GM23338 (cell line): Measurements from ENCODE around the gene RAG1. TPM values are rescaled to one million over a fixed set of nuclear protein-coding genes. Genes with fewer than 3 reads are reported as not detected.

Source experiments
- ATAC-seq: fragments of 200-7000 bp; cut with Tn5 transposase; 3 replicates; pipeline ENCODE4 v1.9.1; 2020
- DNase-seq: peaks from one replicate; pipeline ENCODE4 v3.0.0-alpha.2; 2015; ENCODE audit warnings: low spot score
- H2AFZ ChIP-seq: fragments of 200-600 bp; sonication (generic); 2 replicates; pipeline ENCODE4 v1.8.0; 2016; ENCODE audit warnings: antibody characterized with exemption, mild to moderate bottlenecking, moderate library complexity
- H3F3A ChIP-seq: fragments of 200-600 bp; sonication (generic); replicated peaks from 2 replicates; pipeline ENCODE4 v1.8.0; 2017; ENCODE audit warnings: antibody characterized with exemption, mixed run types, low read depth
- H3K27ac ChIP-seq: fragments of 200-600 bp; sonication (generic); 2 replicates; pipeline ENCODE4 v1.6.1; 2016; ENCODE audit warnings: low read depth
- H3K27me3 ChIP-seq: fragments of 200-600 bp; sonication (generic); 2 replicates; pipeline ENCODE4 v1.8.0; 2016; ENCODE audit warnings: mild to moderate bottlenecking, mixed run types, moderate library complexity; ENCODE audit not compliant: insufficient read depth
- H3K36me3 ChIP-seq: fragments of 200-600 bp; sonication (generic); 2 replicates; pipeline ENCODE4 v1.8.0; 2016; ENCODE audit warnings: mild to moderate bottlenecking; ENCODE audit not compliant: insufficient read depth
- H3K4me1 ChIP-seq: fragments of 200-600 bp; sonication (generic); 2 replicates; pipeline ENCODE4 v1.8.0; 2016; ENCODE audit warnings: mild to moderate bottlenecking, moderate library complexity; ENCODE audit not compliant: insufficient read depth
- H3K4me2 ChIP-seq: fragments of 200-600 bp; sonication (generic); 2 replicates; pipeline ENCODE4 v1.7.1; 2017; ENCODE audit warnings: mixed run types
- H3K4me3 ChIP-seq: fragments of 200-600 bp; sonication (generic); 2 replicates; pipeline ENCODE4 v1.6.1; 2016; ENCODE audit warnings: mixed run types
- H3K79me2 ChIP-seq: fragments of 200-600 bp; sonication (generic); replicated peaks from 2 replicates; pipeline ENCODE4 v1.8.0; 2017; ENCODE audit warnings: mild to moderate bottlenecking; ENCODE audit not compliant: insufficient read depth
- H3K9me2 ChIP-seq: fragments of 200-600 bp; sonication (generic); 2 replicates; pipeline ENCODE4 v1.8.0; 2017; ENCODE audit not compliant: insufficient read depth
- H4K20me1 ChIP-seq: fragments of 200-600 bp; sonication (generic); replicated peaks from 2 replicates; pipeline ENCODE4 v1.8.0; 2017; ENCODE audit warnings: mild to moderate bottlenecking; ENCODE audit not compliant: insufficient read depth
- H3K27ac Mint-ChIP-seq: 2 replicates; pipeline ENCODE4 v1.8.0; 2020; ENCODE audit warnings: inconsistent platforms, mild to moderate bottlenecking, moderate library complexity, mixed read lengths
- H3K27me3 Mint-ChIP-seq: 3 replicates; pipeline ENCODE4 v1.8.0; 2022; ENCODE audit warnings: low read depth, mild to moderate bottlenecking, moderate library complexity, mixed read lengths, inconsistent platforms; ENCODE audit not compliant: insufficient read depth, poor library complexity
- H3K36me3 Mint-ChIP-seq: 3 replicates; pipeline ENCODE4 v1.8.0; 2021; ENCODE audit warnings: low read depth, mild to moderate bottlenecking, inconsistent platforms, moderate library complexity, mixed read lengths
- H3K4me1 Mint-ChIP-seq: 3 replicates; pipeline ENCODE4 v1.8.0; 2020; ENCODE audit warnings: mild to moderate bottlenecking, inconsistent platforms, mixed read lengths
- H3K4me3 Mint-ChIP-seq: 3 replicates; pipeline ENCODE4 v1.8.0; 2021; ENCODE audit warnings: moderate library complexity, mild to moderate bottlenecking, inconsistent platforms, mixed read lengths
- H3K9me3 Mint-ChIP-seq: 3 replicates; pipeline ENCODE4 v1.8.0; 2020; ENCODE audit warnings: moderate library complexity, mild to moderate bottlenecking, inconsistent platforms, mixed read lengths
- CREB1 ChIP-seq: fragments of 250-450 bp; sonication (Bioruptor Pico); IDR thresholded peaks from 2 replicates; pipeline ENCODE4 v1.5.0; 2020; ENCODE audit warnings: low read depth, mild to moderate bottlenecking, moderate library complexity
- ETS1 ChIP-seq: IDR thresholded peaks from 2 replicates; pipeline ENCODE4 v1.6.1; 2016; ENCODE audit warnings: antibody characterized with exemption
- EZH2 ChIP-seq: fragments of 200-600 bp; sonication (generic); IDR thresholded peaks from one replicate; pipeline ENCODE4 v1.8.0; 2017; ENCODE audit warnings: antibody characterized with exemption, mild to moderate bottlenecking, low read depth; ENCODE audit not compliant: unreplicated experiment
- EZH2phosphoT487 ChIP-seq: fragments of 200-600 bp; sonication (generic); IDR thresholded peaks from one replicate; pipeline ENCODE4 v1.8.1; 2018; ENCODE audit warnings: antibody characterized with exemption; ENCODE audit not compliant: unreplicated experiment
- JUNB ChIP-seq: IDR thresholded peaks from one replicate; pipeline ENCODE4 v1.6.1; 2016; ENCODE audit warnings: antibody characterized with exemption; ENCODE audit not compliant: unreplicated experiment
- NANOG ChIP-seq: IDR thresholded peaks from 2 replicates; pipeline ENCODE4 v1.6.1; 2016; ENCODE audit warnings: antibody characterized with exemption, borderline replicate concordance
- POLR2AphosphoS5 ChIP-seq: IDR thresholded peaks from 2 replicates; pipeline ENCODE4 v1.6.1; 2016; ENCODE audit warnings: antibody characterized with exemption, low read depth
- REST ChIP-seq: IDR thresholded peaks from one replicate; pipeline ENCODE4 v1.6.1; 2018; ENCODE audit warnings: antibody characterized with exemption; ENCODE audit not compliant: unreplicated experiment
- STAT1 ChIP-seq: IDR thresholded peaks from one replicate; pipeline ENCODE4 v1.6.1; 2016; ENCODE audit warnings: antibody characterized with exemption; ENCODE audit not compliant: unreplicated experiment
- ZNF114 ChIP-seq: fragments of 250-450 bp; sonication (Bioruptor Pico); IDR thresholded peaks from 2 replicates; pipeline ENCODE4 v1.5.0; 2020; ENCODE audit warnings: mild to moderate bottlenecking, moderate library complexity
- ZNF331 ChIP-seq: fragments of 250-450 bp; sonication (Bioruptor Pico); IDR thresholded peaks from 2 replicates; pipeline ENCODE4 v1.5.0; 2020; ENCODE audit warnings: low read depth, mild to moderate bottlenecking, moderate library complexity
- polyA plus RNA-seq: library from polyadenylated mRNA; unstranded; fragments of >200 nt; fragmentation: Nextera tagmentation; extraction: Ambion mirVana; gene quantifications from 2 replicates; pipeline ENCODE4 v1.2.1, GENCODE V29; 2016
- total RNA-seq: library from RNA; depleted of rRNA; stranded (reverse); fragments of >200 nt; shearing (Covaris generic); gene quantifications from 2 replicates; pipeline ENCODE4 v1.2.3, GENCODE V29; 2014

RAG1 gene
- total and polyA plus RNA-seq, 2 experiments from 2014 or later, result 0.89 to 1.4 TPM

- TF ChIP-seq REST, result no peak
These were observed 41.6 kb downstream of the RAG1 start (continued) for GRCh38 chr11:36609383-36609782.

DNA sequence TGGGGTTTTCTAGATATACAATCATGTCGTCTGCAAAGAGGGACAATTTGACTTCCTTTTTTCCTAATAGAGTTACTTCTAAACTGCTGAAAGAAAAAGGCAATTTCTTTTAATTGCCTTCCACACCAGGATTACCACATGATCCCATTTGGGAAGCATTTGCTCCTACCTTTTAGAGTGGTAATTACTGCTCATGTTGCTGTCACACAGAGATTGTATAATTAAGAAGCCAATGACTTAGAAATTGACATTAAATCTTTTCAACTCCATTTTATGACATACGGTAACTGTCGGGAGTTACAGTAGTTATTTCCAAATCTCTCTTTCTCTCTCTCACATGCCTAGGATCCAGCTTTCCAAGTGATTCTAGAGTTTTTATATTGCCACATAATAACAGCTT lies 48.0 kb downstream of the RAG1 start:
- Mint-ChIP-seq H3K4me1 (no peaks in the 10 kb centered on the region), H3K36me3 (no peaks in the 10 kb centered on the region), H3K27me3 (no peaks in the 10 kb centered on the region), H3K27ac (no peak overlapping the region), H3K9me3 (no peaks in the 10 kb centered on the region), H3K4me3 (no peak overlapping the region)
- H3K4me1 ChIP-seq, result no peaks in the 10 kb centered on the region
- H3F3A ChIP-seq, result no peaks in the 10 kb centered on the region
- no peaks in the 10 kb centered on the region for H3K9me2 ChIP-seq
- no peak overlapping the region for H3K4me2 ChIP-seq
- H3K36me3 ChIP-seq, result no peaks in the 10 kb centered on the region
- H4K20me1 ChIP-seq, result no peaks in the 10 kb centered on the region
- no peak for TF ChIP-seq EZH2phosphoT487
- no peak for TF ChIP-seq NANOG
- TF ChIP-seq ETS1, result no peak
- TF ChIP-seq STAT1, result no peak
- TF ChIP-seq POLR2AphosphoS5, result no peak
- no peak for TF ChIP-seq EZH2
- H2AFZ ChIP-seq, result no peak overlapping the region
- H3K4me3 ChIP-seq, result no peak overlapping the region
- no peaks in the 10 kb centered on the region for H3K79me2 ChIP-seq
- ATAC-seq (no peak), DNase-seq (no peak)
- H3K27ac ChIP-seq, result no peak overlapping the region
- no peaks in the 10 kb centered on the region for H3K27me3 ChIP-seq

GRCh38 chr11:36617543-36618362 lies 49.9 kb downstream of the RAG1 start:
- no peaks in the 10 kb centered on the region for H3K9me3 Mint-ChIP-seq
- no peak overlapping the region for H3K27ac ChIP-seq
- H3K9me2 ChIP-seq, result no peaks in the 10 kb centered on the region
- no peak overlapping the region for H3K27ac Mint-ChIP-seq
- H3K4me1 Mint-ChIP-seq, result no peaks in the 10 kb centered on the region
- no peaks in the 10 kb centered on the region for H3F3A ChIP-seq
- H3K27me3 ChIP-seq, result no peaks in the 10 kb centered on the region
- H3K79me2 ChIP-seq, result no peaks in the 10 kb centered on the region
- DNase-seq, result no peak
- no peaks in the 10 kb centered on the region for H3K4me1 ChIP-seq
- H4K20me1 ChIP-seq, result 0 out of 2 replicates have a peak, but pooled peaks cover 2% of the 10 kb centered on the region
- H2AFZ ChIP-seq, result no peak overlapping the region
- H3K36me3 ChIP-seq, result no peaks in the 10 kb centered on the region
- H3K4me2 ChIP-seq, result no peak overlapping the region
- H3K4me3 Mint-ChIP-seq, result no peak overlapping the region
- no peak for ATAC-seq
- H3K4me3 ChIP-seq, result no peak overlapping the region
- H3K27me3 Mint-ChIP-seq, result no peaks in the 10 kb centered on the region
- H3K36me3 Mint-ChIP-seq, result no peaks in the 10 kb centered on the region
- TF ChIP-seq ZNF331 (CRISPR knock-in tag), result no peak
- no peak for TF ChIP-seq CREB1 (CRISPR knock-in tag)
- TF ChIP-seq ZNF114, result no peak
- TF ChIP-seq POLR2AphosphoS5, result no peak
- TF ChIP-seq REST, result no peak
- TF ChIP-seq JUNB, result no peak
- TF ChIP-seq STAT1, result no peak
- TF ChIP-seq EZH2phosphoT487, result no peak
- TF ChIP-seq ETS1, result no peak
- no peak for TF ChIP-seq NANOG
